Skin epidermis (tissue), 12 donors: ENCODE data around the gene BST1.

Source experiments
- H3K27ac ChIP-seq, 21 experiments: fragments of 200-600 bp; sonication (generic) in 11 of 21; one replicate each; pipeline ENCODE4 v1.5.0; 2020; ENCODE audit warnings: mild to moderate bottlenecking in 3 of 21, inconsistent platforms in 2 of 21, moderate library complexity in 2 of 21
- H3K4me3 ChIP-seq, 7 experiments: fragments of 200-600 bp; sonication (generic) in 2 of 7; one replicate each; pipeline ENCODE4 v1.5.0; 2020; ENCODE audit warnings: inconsistent platforms in 2 of 7, mild to moderate bottlenecking in 2 of 7, moderate library complexity in 1 of 7

BST1 gene

GRCh38 chr4:15674046-15674445 is 28.8 kb upstream of the BST1 start:
- Histone ChIP-seq H3K4me3 (no peak overlapping the region), H3K27ac (no peak overlapping the region)

GRCh38 chr4:15674926-15675325 is 27.9 kb upstream of the BST1 start:
- Histone ChIP-seq H3K27ac (no peak overlapping the region), H3K4me3 (no peak overlapping the region)

GRCh38 chr4:15675356-15675755 is 27.5 kb upstream of the BST1 start:
- Histone ChIP-seq H3K4me3 (no peak overlapping the region), H3K27ac (no peak overlapping the region)

- H3K27ac ChIP-seq, result no peak overlapping the region
- no peak overlapping the region for H3K4me3 ChIP-seq
Observed at GRCh38 chr4:15676039-15676438, 26.8 kb upstream of the BST1 start.

- H3K27ac ChIP-seq, result no peak overlapping the region
Observed at GRCh38 chr4:15676899-15677298, 26.0 kb upstream of the BST1 start.

GRCh38 chr4:15677507-15677988 is 25.3 kb upstream of the BST1 start:
- Histone ChIP-seq H3K27ac (no peak overlapping the region), H3K4me3 (no peak overlapping the region)

More at GRCh38 chr4:15676899-15677298, 26.0 kb upstream of the BST1 start:
- H3K4me3 ChIP-seq, result no peak overlapping the region

- H3K27ac ChIP-seq, result peak overlapping the region in 18 of 21 experiments; percentile 60 to 98 (median 94)
Observed at GRCh38 chr4:15681067-15681371, 21.8 kb upstream of the BST1 start.

GRCh38 chr4:15681372-15682241 is 21.3 kb upstream of the BST1 start, which contains the start of gene FAM200B:
TSS of gene FAM200B (plus strand) at chr4:15681827. CDS start at chr4:15686978, 5,151 bp downstream.
- H3K4me3 ChIP-seq, result peak within 1 kb of the TSS; percentile 59 to 82 (median 66)
- H3K27ac ChIP-seq, result peak within 1 kb of the TSS; percentile 63 to 98 (median 93)

More at GRCh38 chr4:15681067-15681371, 21.8 kb upstream of the BST1 start:
- H3K4me3 ChIP-seq, result peak overlapping the region; percentile 59 to 82 (median 66)

GRCh38 chr4:15682242-15683142 is 20.4 kb upstream of the BST1 start:
- Histone ChIP-seq H3K27ac (peak overlapping the region; percentile 63 to 98 (median 93)), H3K4me3 (peak overlapping the region; percentile 59 to 82 (median 66))

GRCh38 chr4:15683143-15683495 is 19.7 kb upstream of the BST1 start:
- H3K4me3 ChIP-seq, result peak overlapping the region in 2 of 7 experiments; percentile 61 to 66
- H3K27ac ChIP-seq, result peak overlapping the region in 8 of 21 experiments; percentile 92 to 98 (median 94)

GRCh38 chr4:15684498-15684897 is 18.4 kb upstream of the BST1 start:
- Histone ChIP-seq H3K27ac (no peak overlapping the region), H3K4me3 (no peak overlapping the region)

- H3K4me3 ChIP-seq, result no peak overlapping the region
- no peak overlapping the region for H3K27ac ChIP-seq
Observed at GRCh38 chr4:15688051-15688450, 14.8 kb upstream of the BST1 start.

GRCh38 chr4:15689540-15689939 is 13.3 kb upstream of the BST1 start:
- H3K27ac ChIP-seq, result peak overlapping the region in 2 of 21 experiments; percentile 1 to 56
- H3K4me3 ChIP-seq, result no peak overlapping the region

- peak overlapping the region in 4 of 21 experiments; percentile 1 to 56 (median 20) for H3K27ac ChIP-seq
- H3K4me3 ChIP-seq, result no peak overlapping the region
Observed at GRCh38 chr4:15690020-15690809, 12.7 kb upstream of the BST1 start.

- Histone ChIP-seq H3K27ac (peak overlapping the region in 7 of 21 experiments; percentile 4 to 56 (median 30)), H3K4me3 (no peak overlapping the region)
Observed at GRCh38 chr4:15691346-15692135, 11.3 kb upstream of the BST1 start.

- no peak overlapping the region for H3K4me3 ChIP-seq
- no peak overlapping the region for H3K27ac ChIP-seq
Observed at GRCh38 chr4:15692602-15693001, 10.3 kb upstream of the BST1 start.

- Histone ChIP-seq H3K4me3 (no peak overlapping the region), H3K27ac (no peak overlapping the region)
Observed at GRCh38 chr4:15694431-15694830, 8.4 kb upstream of the BST1 start.

- no peak overlapping the region for H3K4me3 ChIP-seq
- H3K27ac ChIP-seq, result no peak overlapping the region
Observed at GRCh38 chr4:15695240-15695699, 7.6 kb upstream of the BST1 start.

GRCh38 chr4:15695729-15696128 is 7.1 kb upstream of the BST1 start:
- H3K4me3 ChIP-seq, result no peak overlapping the region
- H3K27ac ChIP-seq, result no peak overlapping the region
